Measurements from ENCODE around the gene CLDN11. TPM values are rescaled to one million over a fixed set of nuclear protein-coding genes. Genes with fewer than 3 reads are reported as not detected.

Gene CLDN11
- total RNA-seq, 1 donor from 2014 or later = 1.6 TPM

- Histone ChIP-seq H4K20me1 (ENCODE audit: low read depth) (no peaks in the 10 kb centered on the region), H3K9ac (no peak overlapping the region), H3K36me3 (peaks cover 3% of the 10 kb centered on the region), H2AFZ (replicated peaks) (no peak overlapping the region), H3K4me1 (no peaks in the 10 kb centered on the region), H3K27me3 (no peaks in the 10 kb centered on the region), H3F3A (ENCODE audit: low read depth) (no peaks in the 10 kb centered on the region), H3K4me3 (no peak overlapping the region), H3K4me2 (no peak overlapping the region), H3K27ac (no peak overlapping the region), H3K9me3 (ENCODE audit: low read depth) (no peaks in the 10 kb centered on the region), H3K79me2 (ENCODE audit: low read depth) (no peaks in the 10 kb centered on the region)
- H3K9me3 Mint-ChIP-seq = peaks cover 9% of the 10 kb centered on the region
- no peaks in the 10 kb centered on the region for H3K4me1 Mint-ChIP-seq
- H3K36me3 Mint-ChIP-seq = peaks cover 32% of the 10 kb centered on the region
- TF ChIP-seq EZH2 (IDR thresholded peaks at IDR 0.05) (no peak), CTCF (IDR thresholded peaks at IDR 0.05) (no peak), EZH2phosphoT487 (IDR thresholded peaks at IDR 0.05) (no peak)
- DNase-seq (ENCODE audit: low spot score) = no peak
- no peak overlapping the region for H3K4me3 Mint-ChIP-seq
- H3K27ac Mint-ChIP-seq = no peak overlapping the region
- peaks cover 2% of the 10 kb centered on the region for H3K27me3 Mint-ChIP-seq (ENCODE audit: insufficient read depth, low read depth)
Measured at GRCh38 chr3:170383567-170383966, 35.1 kb upstream of the CLDN11 start.

GRCh38 chr3:170386468-170386867, 32.2 kb upstream of the CLDN11 start:
- H3K4me2 ChIP-seq = no peak overlapping the region
- Mint-ChIP-seq H3K27me3 (ENCODE audit: insufficient read depth, low read depth) (peaks cover under 1% of the 10 kb centered on the region), H3K4me1 (no peaks in the 10 kb centered on the region), H3K27ac (no peak overlapping the region), H3K36me3 (peaks cover 29% of the 10 kb centered on the region), H3K4me3 (no peak overlapping the region), H3K9me3 (peaks cover 9% of the 10 kb centered on the region)
- no peaks in the 10 kb centered on the region for H3K4me1 ChIP-seq
- H3K4me3 ChIP-seq = no peak overlapping the region
- H4K20me1 ChIP-seq (ENCODE audit: low read depth) = no peaks in the 10 kb centered on the region
- TF ChIP-seq CTCF (IDR thresholded peaks at IDR 0.05) = no peak
- no peak for TF ChIP-seq EZH2phosphoT487 (IDR thresholded peaks at IDR 0.05)
- TF ChIP-seq EZH2 (IDR thresholded peaks at IDR 0.05) = no peak
- no peaks in the 10 kb centered on the region for H3K79me2 ChIP-seq (ENCODE audit: low read depth)
- H3F3A ChIP-seq (ENCODE audit: low read depth) = no peaks in the 10 kb centered on the region
- H3K9me3 ChIP-seq (ENCODE audit: low read depth) = no peaks in the 10 kb centered on the region
- no peak overlapping the region for H2AFZ ChIP-seq (replicated peaks)
- DNase-seq (ENCODE audit: low spot score) = no peak
- H3K9ac ChIP-seq = no peak overlapping the region
- H3K27me3 ChIP-seq = no peaks in the 10 kb centered on the region
- H3K36me3 ChIP-seq = peaks cover 3% of the 10 kb centered on the region
- no peak overlapping the region for H3K27ac ChIP-seq

GRCh38 chr3:170387950-170388349, 30.7 kb upstream of the CLDN11 start:
- TF ChIP-seq CTCF (IDR thresholded peaks at IDR 0.05) = no peak
- no peak for TF ChIP-seq EZH2phosphoT487 (IDR thresholded peaks at IDR 0.05)
- TF ChIP-seq EZH2 (IDR thresholded peaks at IDR 0.05) = no peak
- Mint-ChIP-seq H3K36me3 (peaks cover 35% of the 10 kb centered on the region), H3K27ac (no peak overlapping the region), H3K4me1 (no peaks in the 10 kb centered on the region), H3K4me3 (no peak overlapping the region), H3K9me3 (peaks cover 9% of the 10 kb centered on the region), H3K27me3 (ENCODE audit: insufficient read depth, low read depth) (no peaks in the 10 kb centered on the region)
- Histone ChIP-seq H3F3A (ENCODE audit: low read depth) (no peaks in the 10 kb centered on the region), H3K36me3 (peaks cover 3% of the 10 kb centered on the region), H3K27me3 (no peaks in the 10 kb centered on the region), H3K9me3 (ENCODE audit: low read depth) (no peaks in the 10 kb centered on the region), H3K27ac (no peak overlapping the region), H3K4me2 (no peak overlapping the region), H3K79me2 (ENCODE audit: low read depth) (no peaks in the 10 kb centered on the region), H3K4me3 (no peak overlapping the region), H4K20me1 (ENCODE audit: low read depth) (no peaks in the 10 kb centered on the region), H3K9ac (no peak overlapping the region), H3K4me1 (no peaks in the 10 kb centered on the region), H2AFZ (replicated peaks) (no peak overlapping the region)
- no peak for DNase-seq (ENCODE audit: low spot score)
